HepG2 (cell line): ENCODE measurements around the gene ATP11B. TPM values are rescaled to one million over a fixed set of nuclear protein-coding genes. Genes with fewer than 3 reads are reported as not detected.
A peak's percentile ranks its signal among the peaks of the same experiment; 100 is the strongest.

ENCODE experiments used
- ATAC-seq: fragments of 200-7000 bp; cut with Tn5 transposase; 3 replicates; pipeline ENCODE4 v1.9.1; 2020; ENCODE audit warnings: mild to moderate bottlenecking, moderate library complexity
- BruUV-seq: library from RNA; stranded (reverse); fragments of 400-500 nt; replicated peaks from 2 replicates; lab custom pipeline; 2021; lab: Mats Ljungman, UMichigan
- CTCF ChIA-PET: fragments of 300-600 bp; formaldehyde crosslinking; extraction: SDS; loops from one replicate; lab custom pipeline; 2021; ENCODE audit warnings: low total read pairs, inconsistent platforms, low intra/inter-chr PET ratio; lab: Yijun Ruan, JAX
- POLR2A ChIA-PET: fragments of 350-600 bp; sonication (Branson Sonifier 250); formaldehyde crosslinking; loops from one replicate; lab custom pipeline; 2020; ENCODE audit warnings: antibody characterized with exemption, inconsistent platforms; lab: Yijun Ruan, JAX
- DNase-seq: peaks from one replicate; pipeline ENCODE4 v3.0.0-alpha.2; 2015; ENCODE audit warnings: low spot score
- FAIRE-seq: peaks from 3 replicates; lab custom pipeline; 2011; peaks lifted over from hg19 to GRCh38; lab: Jason Lieb, UNC
- H2AFZ ChIP-seq: one replicate; pipeline ENCODE4 v1.6.1; 2011; ENCODE audit warnings: low read length, inconsistent platforms
- H3K27ac ChIP-seq: fragments of 300-600 bp; 3 replicates; pipeline ENCODE4 v1.8.0; 2011; ENCODE audit warnings: mixed run types, mild to moderate bottlenecking, mixed read lengths, low read length, inconsistent platforms; ENCODE audit not compliant: insufficient read depth; ENCODE audit errors: extremely low read length
- H3K27me3 ChIP-seq, 2 experiments: fragments of 200-600 bp in 1 of 2; 2 replicates in 1 of 2; 3 replicates in 1 of 2; pipeline versions ENCODE4 v1.6.0 to v1.8.0; 2011; ENCODE audit warnings: low read length in 2 of 2, mild to moderate bottlenecking in 2 of 2, moderate library complexity in 2 of 2, inconsistent platforms in 1 of 2; ENCODE audit not compliant: insufficient read depth in 2 of 2, control insufficient read depth in 1 of 2
- H3K36me3 ChIP-seq, 2 experiments: fragments of 200-600 bp in 1 of 2; replicated peaks in 1 of 2; 2 replicates in 1 of 2; 3 replicates in 1 of 2; pipeline versions ENCODE4 v1.5.1 to v1.8.0; 2011; ENCODE audit warnings: low read length in 2 of 2, inconsistent platforms in 1 of 2; ENCODE audit not compliant: insufficient read depth in 2 of 2, control insufficient read depth in 1 of 2
- H3K4me1 ChIP-seq: 2 replicates; pipeline ENCODE4 v1.5.1; 2012; ENCODE audit warnings: low read length, inconsistent platforms; ENCODE audit not compliant: insufficient read depth
- H3K4me2 ChIP-seq: 2 replicates; pipeline ENCODE4 v1.6.0; 2011; ENCODE audit warnings: low read depth, low read length, inconsistent platforms
- H3K4me3 ChIP-seq, 3 experiments: fragments of 200-600 bp in 1 of 3; sonication (generic), shearing (Covaris generic) in 1 of 3; replicated peaks in 1 of 3; 2 replicates each; pipeline ENCODE4 v1.5.1; 2011 to 2016; ENCODE audit warnings: low read length in 3 of 3, inconsistent platforms in 2 of 3, low read depth in 2 of 3, mild to moderate bottlenecking in 2 of 3, control low read depth in 1 of 3, mixed read lengths in 1 of 3; ENCODE audit not compliant: insufficient read depth in 1 of 3
- H3K79me2 ChIP-seq: one replicate; pipeline ENCODE4 v1.6.1; 2011; ENCODE audit warnings: low read length, inconsistent platforms; ENCODE audit not compliant: insufficient read depth
- H3K9ac ChIP-seq: 2 replicates; pipeline ENCODE4 v1.6.0; 2011; ENCODE audit warnings: mild to moderate bottlenecking, low read depth, low read length, inconsistent platforms; ENCODE audit not compliant: insufficient read depth
- H3K9me3 ChIP-seq: 2 replicates; pipeline ENCODE4 v1.5.1; 2012; ENCODE audit warnings: mild to moderate bottlenecking, low read length
- H4K20me1 ChIP-seq: 2 replicates; pipeline ENCODE4 v1.6.0; 2011; ENCODE audit warnings: inconsistent platforms, mild to moderate bottlenecking, low read length, moderate library complexity; ENCODE audit not compliant: insufficient read depth
- BRD4 ChIP-seq: sonication (generic); formaldehyde crosslinking; IDR thresholded peaks from 2 replicates; pipeline ENCODE4 v1.4.0; 2020; ENCODE audit warnings: missing genetic modification reagents
- DRAP1 ChIP-seq: IDR thresholded peaks from 2 replicates; pipeline ENCODE4 v1.6.1; 2016; ENCODE audit warnings: missing genetic modification reagents, missing compliant biosample characterization
- E2F1 ChIP-seq: sonication (generic); formaldehyde crosslinking; IDR thresholded peaks from 2 replicates; pipeline ENCODE4 v1.5.0; 2020; ENCODE audit warnings: missing genetic modification reagents
- FOXJ3 ChIP-seq: sonication (generic); formaldehyde crosslinking; IDR thresholded peaks from 2 replicates; pipeline ENCODE4 v1.4.0; 2020; ENCODE audit warnings: missing genetic modification reagents, mild to moderate bottlenecking, borderline replicate concordance
- GTF2F1 ChIP-seq: fragments of 150-350 bp; IDR thresholded peaks from 2 replicates; pipeline ENCODE4 v1.6.1; 2014; ENCODE audit warnings: low read length
- HNF4G ChIP-seq, 2 experiments: sonication (generic) in 1 of 2; formaldehyde crosslinking in 1 of 2; IDR thresholded peaks; 2 replicates each; pipeline versions ENCODE4 v1.4.0 to v1.6.1; 2011 to 2020; ENCODE audit warnings: borderline replicate concordance in 2 of 2, low read depth in 2 of 2, mild to moderate bottlenecking in 2 of 2, low read length in 1 of 2, missing genetic modification reagents in 1 of 2, moderate library complexity in 1 of 2
- IRX3 ChIP-seq: sonication (generic); formaldehyde crosslinking; IDR thresholded peaks from 2 replicates; pipeline ENCODE4 v1.8.1; 2023; ENCODE audit warnings: mild to moderate bottlenecking, low read depth, missing genetic modification reagents, borderline replicate concordance
- KLF9 ChIP-seq: IDR thresholded peaks from 2 replicates; pipeline ENCODE4 v1.6.1; 2016; ENCODE audit warnings: low read depth
- KMT2A ChIP-seq: sonication (generic); formaldehyde crosslinking; IDR thresholded peaks from 2 replicates; pipeline ENCODE4 v1.4.0; 2020; ENCODE audit warnings: missing genetic modification reagents
- MIXL1 ChIP-seq: IDR thresholded peaks from 2 replicates; pipeline ENCODE4 v1.6.1; 2016
- NAIF1 ChIP-seq: sonication (generic); formaldehyde crosslinking; IDR thresholded peaks from 2 replicates; pipeline ENCODE4 v1.5.0; 2020; ENCODE audit warnings: mild to moderate bottlenecking, missing genetic modification reagents, borderline replicate concordance
- PCBP1 ChIP-seq: fragments of 200-400 bp; formaldehyde crosslinking; IDR thresholded peaks from 2 replicates; pipeline ENCODE4 v1.6.1; 2017; ENCODE audit warnings: mild to moderate bottlenecking, low read depth, low read length, borderline replicate concordance
- PHB2 ChIP-seq: fragments of 450-650 bp; IDR thresholded peaks from 2 replicates; pipeline ENCODE4 v1.6.1; 2018; ENCODE audit not compliant: partially characterized antibody
- RFX1 ChIP-seq: fragments of 450-650 bp; IDR thresholded peaks from 2 replicates; pipeline ENCODE4 v1.6.1; 2017
- SMAD3 ChIP-seq: sonication (generic); formaldehyde crosslinking; IDR thresholded peaks from 2 replicates; pipeline ENCODE4 v1.4.0; 2020; ENCODE audit warnings: missing genetic modification reagents
- YY1 ChIP-seq: IDR thresholded peaks from 2 replicates; pipeline ENCODE4 v1.6.1; 2011; ENCODE audit warnings: low read length, low read depth, moderate library complexity, mild to moderate bottlenecking; ENCODE audit not compliant: insufficient read depth, insufficient replicate concordance
- ZNF33A ChIP-seq: sonication (generic); formaldehyde crosslinking; IDR thresholded peaks from 2 replicates; pipeline ENCODE4 v1.5.1; 2020; ENCODE audit warnings: missing genetic modification reagents, mild to moderate bottlenecking, moderate library complexity, borderline replicate concordance
- ZNF367 ChIP-seq: sonication (generic); formaldehyde crosslinking; IDR thresholded peaks from 2 replicates; pipeline ENCODE4 v1.4.0; 2020; ENCODE audit warnings: missing genetic modification reagents, borderline replicate concordance
- ZNF784 ChIP-seq: sonication (generic); formaldehyde crosslinking; IDR thresholded peaks from 2 replicates; pipeline ENCODE4 v1.5.1; 2020; ENCODE audit warnings: missing genetic modification reagents, mild to moderate bottlenecking, borderline replicate concordance
- WGBS: methylation state at CpG from one replicate; pipeline ENCODE4 v1.1.6; 2017; ENCODE audit warnings: low lambda C conversion rate; 5-methylcytosine and 5-hydroxymethylcytosine counted together
- in situ Hi-C: cut with HindIII; loops from 2 replicates; pipeline ENCODE4 v1.10.0; 2017; ENCODE audit warnings: low pct_unique_long_range_greater_than_20kb; ENCODE audit not compliant: extremely low pct_ligation_motif_present
- intact Hi-C: fragments of 100-400 bp; cut with micrococcal nuclease; formaldehyde crosslinking; loops from one replicate; pipeline ENCODE4 v1.10.0; 2022; ENCODE audit not compliant: unreplicated experiment
- polyA plus RNA-seq, 8 experiments: library from polyadenylated mRNA; depleted of rRNA in 3 of 8; stranded (reverse) in 7 of 8; unstranded in 1 of 8; fragments of >200 nt; fragmentation: Illumina TruSeq in 4 of 8; extraction: Trizol in 4 of 8; gene quantifications; 2 replicates each; pipeline versions ENCODE4 v1.2.1 to v1.2.3, GENCODE V29; 2011 to 2016; ENCODE audit warnings: low read depth in 4 of 8, missing spikeins in 1 of 8, mixed read lengths in 1 of 8; ENCODE audit not compliant: insufficient read depth in 1 of 8
- total RNA-seq, 5 experiments: library from RNA; depleted of rRNA; stranded (reverse); fragments of >200 nt; fragmentation: Illumina TruSeq; extraction: Trizol; gene quantifications; 2 replicates each; pipeline ENCODE4 v1.2.3, GENCODE V29; 2016; ENCODE audit warnings: low read depth in 1 of 5
- TF ChIP-seq, protein P1 (sequence below): sonication (generic); formaldehyde crosslinking; IDR thresholded peaks from 2 replicates; pipeline ENCODE4 v1.8.0; 2022; ENCODE audit warnings: mild to moderate bottlenecking, missing genetic modification reagents, moderate library complexity

Gene ATP11B
- total and polyA plus RNA-seq, 2 of the 13 experiments (the other 11 are each of a cell fraction or from before 2014, with no cell fraction given): 10.1 to 22.9 TPM

- TF ChIP-seq NAIF1 (CRISPR knock-in tag): peak; percentile 96
- no peak for TF ChIP-seq GTF2F1
- TF ChIP-seq PHB2: no peak
- TF ChIP-seq IRX3: 0 out of 2 replicates have a peak, but pooled peaks have one; percentile 5
- TF ChIP-seq ZNF367: no peak
Observed at GRCh38 chr3:182794455-182795388, 1.4 kb downstream of the ATP11B start (continued).

- no peaks in the 10 kb centered on the region for H3K9me3 ChIP-seq
- DNase-seq (no peak), ATAC-seq (no peak), FAIRE-seq (no peak)
- no peaks in the 10 kb centered on the region for H3K36me3 ChIP-seq
- H2AFZ ChIP-seq: no peak overlapping the region
- 93% methylated on average over 3 of the region's 3 CpGs for WGBS
- no peak overlapping the region; a peak in 1 of 6 replicates for H3K4me3 ChIP-seq
- intact Hi-C loops (loop anchor here (10.0 kb wide), 1 partner anchor 81 kb away; no protein-coding TSS in a partner anchor), in situ Hi-C loops (no loop called here)
- BruUV-seq: no TSS peak
- H3K27me3 ChIP-seq: peaks cover 0 to 15% of the 10 kb centered on the region in 2 experiments; a peak in 2 of 5 replicates
- H4K20me1 ChIP-seq: peaks cover 3% of the 10 kb centered on the region; the same call in 1 of the 2 replicates
- no peak overlapping the region for H3K9ac ChIP-seq
- ChIA-PET CTCF (no interaction called here), POLR2A (no interaction called here)
- H3K4me1 ChIP-seq: peaks cover 19% of the 10 kb centered on the region
- H3K79me2 ChIP-seq: peaks cover 5% of the 10 kb centered on the region
- H3K4me2 ChIP-seq: peak overlapping the region; percentile 98
- H3K27ac ChIP-seq: no peak overlapping the region
- no peak for TF ChIP-seq E2F1
- TF ChIP-seq KMT2A (CRISPR knock-in tag): no peak
- no peak for TF ChIP-seq SMAD3 (CRISPR knock-in tag)
- TF ChIP-seq MIXL1 (CRISPR knock-in tag): no peak
- no peak for TF ChIP-seq ZNF33A (CRISPR knock-in tag)
- no peak for TF ChIP-seq ZNF784
- TF ChIP-seq BRD4 (CRISPR knock-in tag): no peak
- no peak for TF ChIP-seq RFX1
- TF ChIP-seq HNF4G (IDR thresholded peaks at IDR 0.05; ENCODE audit: borderline replicate concordance, low read depth, low read length): no peak
- no peak for TF ChIP-seq HNF4G (CRISPR knock-in tag; IDR thresholded peaks at IDR 0.05; ENCODE audit: borderline replicate concordance, low read depth)
- TF ChIP-seq KLF9 (CRISPR knock-in tag): no peak
- TF ChIP-seq PCBP1: no peak
- TF ChIP-seq FOXJ3 (CRISPR knock-in tag): no peak
- TF ChIP-seq DRAP1 (CRISPR knock-in tag): no peak
- no peak for TF ChIP-seq YY1
- TF ChIP-seq, protein P1, sequence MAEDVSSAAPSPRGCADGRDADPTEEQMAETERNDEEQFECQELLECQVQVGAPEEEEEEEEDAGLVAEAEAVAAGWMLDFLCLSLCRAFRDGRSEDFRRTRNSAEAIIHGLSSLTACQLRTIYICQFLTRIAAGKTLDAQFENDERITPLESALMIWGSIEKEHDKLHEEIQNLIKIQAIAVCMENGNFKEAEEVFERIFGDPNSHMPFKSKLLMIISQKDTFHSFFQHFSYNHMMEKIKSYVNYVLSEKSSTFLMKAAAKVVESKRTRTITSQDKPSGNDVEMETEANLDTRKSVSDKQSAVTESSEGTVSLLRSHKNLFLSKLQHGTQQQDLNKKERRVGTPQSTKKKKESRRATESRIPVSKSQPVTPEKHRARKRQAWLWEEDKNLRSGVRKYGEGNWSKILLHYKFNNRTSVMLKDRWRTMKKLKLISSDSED (CRISPR knock-in tag): no peak
Observed at GRCh38 chr3:182795389-182795782, 2.1 kb downstream of the ATP11B start.
